Suprapubic skin (tissue), 4 donors: ENCODE data around the gene KANSL2. TPM values are rescaled to one million over a fixed set of nuclear protein-coding genes. Genes with fewer than 3 reads are reported as not detected.

Experiments used
- DNase-seq, 2 donors: peaks; one replicate each; pipeline ENCODE4 v3.0.0-alpha.2; 2019; ENCODE audit warnings: low spot score in 2 of 2
- H3K27ac ChIP-seq: fragments of 200-600 bp; sonication (generic); one replicate; pipeline ENCODE4 v1.5.1; 2019
- H3K27me3 ChIP-seq: fragments of 200-600 bp; sonication (generic); one replicate; pipeline ENCODE4 v1.5.1; 2019
- H3K36me3 ChIP-seq: fragments of 200-600 bp; sonication (generic); one replicate; pipeline ENCODE4 v1.5.1; 2019
- H3K4me1 ChIP-seq: fragments of 200-600 bp; sonication (generic); one replicate; pipeline ENCODE4 v1.5.1; 2019
- H3K4me3 ChIP-seq: fragments of 200-600 bp; sonication (generic); one replicate; pipeline ENCODE4 v1.5.1; 2019; ENCODE audit warnings: mild to moderate bottlenecking
- H3K9me3 ChIP-seq: fragments of 200-600 bp; sonication (generic); one replicate; pipeline ENCODE4 v1.5.1; 2019
- CTCF ChIP-seq, 2 donors: fragments of 200-600 bp in 1 of 2; fragments of 450-650 bp in 1 of 2; sonication (generic) in 1 of 2; IDR thresholded peaks; one replicate each; pipeline ENCODE4 v1.5.1; 2016 to 2019; ENCODE audit warnings: antibody characterized with exemption in 2 of 2, mild to moderate bottlenecking in 1 of 2, moderate library complexity in 1 of 2
- EP300 ChIP-seq: sonication (generic); formaldehyde crosslinking; IDR thresholded peaks from one replicate; pipeline ENCODE4 v1.6.1; 2017; ENCODE audit warnings: antibody characterized with exemption
- POLR2A ChIP-seq, 2 donors: fragments of 450-650 bp; IDR thresholded peaks; one replicate each; pipeline ENCODE4 v1.6.1; 2017; ENCODE audit warnings: antibody characterized with exemption in 2 of 2, mild to moderate bottlenecking in 2 of 2, moderate library complexity in 2 of 2
- POLR2AphosphoS5 ChIP-seq, 3 donors: sonication (generic); formaldehyde crosslinking; IDR thresholded peaks; one replicate each; pipeline ENCODE4 v1.6.1; 2017; ENCODE audit warnings: antibody characterized with exemption in 3 of 3
- WGBS: methylation state at CpG from one replicate; pipeline ENCODE4 v1.1.5; 2018; 5-methylcytosine and 5-hydroxymethylcytosine counted together
- total RNA-seq, 4 donors: library from RNA; depleted of rRNA; stranded (reverse); fragments of >200 nt; gene quantifications; one replicate each; pipeline ENCODE4 v1.1.0, GENCODE V29; 2016

The KANSL2 gene
- total RNA-seq, 4 donors from 2014 or later, result 39.0 to 92.7 (median 62.4) TPM

GRCh38 chr12:48688836-48689235, 6.8 kb upstream of the KANSL2 start:
- TF ChIP-seq CTCF (IDR thresholded peaks at IDR 0.05) (no peak), POLR2AphosphoS5 (IDR thresholded peaks at IDR 0.05) (no peak), POLR2A (IDR thresholded peaks at IDR 0.05) (no peak), EP300 (no peak)
- Histone ChIP-seq H3K9me3 (no peaks in the 10 kb centered on the region), H3K4me1 (no peaks in the 10 kb centered on the region), H3K27me3 (no peaks in the 10 kb centered on the region), H3K36me3 (peaks cover 41% of the 10 kb centered on the region), H3K4me3 (no peak overlapping the region), H3K27ac (no peak overlapping the region)
- no peak for DNase-seq
- 57% methylated on average over 1 of the region's 1 CpG for WGBS

GRCh38 chr12:48687592-48687991, 5.6 kb upstream of the KANSL2 start:
- Histone ChIP-seq H3K4me3 (no peak overlapping the region), H3K27ac (no peak overlapping the region), H3K27me3 (no peaks in the 10 kb centered on the region), H3K36me3 (peaks cover 28% of the 10 kb centered on the region), H3K4me1 (peaks cover 2% of the 10 kb centered on the region), H3K9me3 (no peaks in the 10 kb centered on the region)
- TF ChIP-seq POLR2A (IDR thresholded peaks at IDR 0.05) (no peak), POLR2AphosphoS5 (IDR thresholded peaks at IDR 0.05) (no peak), CTCF (IDR thresholded peaks at IDR 0.05) (no peak), EP300 (no peak)
- WGBS, result 64% methylated on average over 4 of the region's 4 CpGs
- no peak for DNase-seq

- Histone ChIP-seq H3K4me1 (peaks cover 3% of the 10 kb centered on the region), H3K27ac (no peak overlapping the region), H3K27me3 (no peaks in the 10 kb centered on the region), H3K9me3 (no peaks in the 10 kb centered on the region), H3K4me3 (no peak overlapping the region), H3K36me3 (peaks cover 22% of the 10 kb centered on the region)
- TF ChIP-seq POLR2A (IDR thresholded peaks at IDR 0.05), result no peak
- no peak for TF ChIP-seq POLR2AphosphoS5 (IDR thresholded peaks at IDR 0.05)
- TF ChIP-seq CTCF (IDR thresholded peaks at IDR 0.05), result no peak
- TF ChIP-seq EP300, result no peak
- DNase-seq, result no peak
- WGBS, result 94% methylated on average over 6 of the region's 6 CpGs
These were observed 4.7 kb upstream of the KANSL2 start for GRCh38 chr12:48686615-48687334.

GRCh38 chr12:48686037-48686595, 4.1 kb upstream of the KANSL2 start:
- H3K27me3 ChIP-seq, result no peaks in the 10 kb centered on the region
- H3K4me3 ChIP-seq, result no peak overlapping the region
- no peak for DNase-seq
- TF ChIP-seq CTCF (IDR thresholded peaks at IDR 0.05) (no peak), POLR2A (IDR thresholded peaks at IDR 0.05) (no peak), POLR2AphosphoS5 (IDR thresholded peaks at IDR 0.05) (no peak), EP300 (no peak)
- H3K27ac ChIP-seq, result no peak overlapping the region
- H3K9me3 ChIP-seq, result no peaks in the 10 kb centered on the region
- H3K36me3 ChIP-seq, result peaks cover 21% of the 10 kb centered on the region
- 61% methylated on average over 3 of the region's 3 CpGs for WGBS
- peaks cover 5% of the 10 kb centered on the region for H3K4me1 ChIP-seq

GRCh38 chr12:48683534-48683933, 1.5 kb upstream of the KANSL2 start:
- Histone ChIP-seq H3K27me3 (no peaks in the 10 kb centered on the region), H3K27ac (no peak overlapping the region), H3K4me1 (peaks cover 31% of the 10 kb centered on the region), H3K36me3 (peaks cover 15% of the 10 kb centered on the region), H3K9me3 (no peaks in the 10 kb centered on the region), H3K4me3 (no peak overlapping the region)
- DNase-seq, result no peak
- 83% methylated on average over 4 of the region's 4 CpGs for WGBS
- TF ChIP-seq EP300 (no peak), POLR2AphosphoS5 (IDR thresholded peaks at IDR 0.05) (no peak), POLR2A (IDR thresholded peaks at IDR 0.05) (no peak), CTCF (IDR thresholded peaks at IDR 0.05) (no peak)
